ENCODE data around the gene METRN. TPM values are rescaled to one million over a fixed set of nuclear protein-coding genes. Genes with fewer than 3 reads are reported as not detected.
A peak's percentile ranks its signal among the peaks of the same experiment; 100 is the strongest.

The METRN gene
- total and polyA plus RNA-seq, 2 donors (not counting 1 experiment from before 2014, with no cell fraction given): 6.9 to 10.4 TPM

DNA sequence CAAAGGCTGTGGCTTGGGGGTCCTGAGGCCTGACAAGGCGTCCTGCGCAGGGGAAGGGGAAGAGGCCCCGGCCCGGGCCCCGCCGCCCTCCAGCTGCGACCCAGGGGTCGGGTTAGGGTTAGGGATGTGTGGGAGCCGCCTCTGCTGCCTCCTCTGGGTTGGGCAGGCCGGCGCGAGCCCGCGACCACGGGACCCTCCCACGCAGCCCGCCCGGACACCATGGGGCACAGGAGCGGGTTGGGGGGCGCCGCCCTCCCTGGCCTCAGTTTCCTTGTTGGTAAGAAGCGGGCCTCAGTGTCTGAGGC, 25.5 kb downstream of the METRN start:
- H3K27me3 ChIP-seq (replicated peaks in 1 of 4; ENCODE audit: control extremely low read depth in 1 of 4, control insufficient read depth in 3 of 4, insufficient read depth in 4 of 4, low read length in 3 of 4): no peaks in the 10 kb centered on the region
- H3K4me3 ChIP-seq (ENCODE audit: control extremely low read depth in 1 of 5, extremely low read depth in 1 of 5, insufficient read depth in 1 of 5, low read depth in 2 of 5, low read length in 4 of 5): peak overlapping the region; percentile 18 to 94 (median 81)
- peaks cover 0 to 16% of the 10 kb centered on the region in 2 experiments for H3K36me3 ChIP-seq (replicated peaks in 1 of 2; ENCODE audit: control extremely low read depth in 1 of 2, control insufficient read depth in 1 of 2, extremely low read depth in 1 of 2, insufficient read depth in 2 of 2, low read length in 1 of 2)
- peaks cover 20 to 36% of the 10 kb centered on the region in 2 donors for H3K4me1 ChIP-seq (ENCODE audit: control insufficient read depth in 2 of 2, insufficient read depth in 2 of 2, low read length in 2 of 2)
- H3K9me3 ChIP-seq (ENCODE audit: control extremely low read depth in 1 of 3, control insufficient read depth in 2 of 3, insufficient read depth in 1 of 3, low read length in 2 of 3): no peaks in the 10 kb centered on the region
- peak overlapping the region; percentile 90 for H2AFZ ChIP-seq (ENCODE audit: insufficient read depth, low read depth, low read length, poor library complexity, severe bottlenecking)
- 0% methylated on average over 22 of the region's 22 CpGs for WGBS (ENCODE audit: insufficient coverage)
- Mint-ChIP-seq H3K4me1 (peaks cover 18% of the 10 kb centered on the region), H3K9me3 (ENCODE audit: insufficient read depth) (no peaks in the 10 kb centered on the region), H3K27ac (peak overlapping the region; percentile 83), H3K27me3 (no peaks in the 10 kb centered on the region), H3K4me3 (peak overlapping the region; percentile 82)
- ATAC-seq (ENCODE audit: low read depth) (peak; percentile 4), DNase-seq (no peak)
- H3K79me2 ChIP-seq (ENCODE audit: control insufficient read depth, insufficient read depth, low read length): peaks cover 16% of the 10 kb centered on the region
- ChIA-PET CTCF (interaction anchor here (1.0 to 5.9 kb wide), 11 partner anchors 8 to 62 kb away, joined by 3 to 31 read pairs (median 3); partner anchors contain the start of genes ANTKMT, HAGHL and METRN), POLR2A (interaction anchor here (1.0 to 2.0 kb wide), 3 partner anchors 12 to 48 kb away, joined by 3 to 11 read pairs (median 4); partner anchors contain the start of genes CHTF18 and RPUSD1)
- TF ChIP-seq, protein P1, sequence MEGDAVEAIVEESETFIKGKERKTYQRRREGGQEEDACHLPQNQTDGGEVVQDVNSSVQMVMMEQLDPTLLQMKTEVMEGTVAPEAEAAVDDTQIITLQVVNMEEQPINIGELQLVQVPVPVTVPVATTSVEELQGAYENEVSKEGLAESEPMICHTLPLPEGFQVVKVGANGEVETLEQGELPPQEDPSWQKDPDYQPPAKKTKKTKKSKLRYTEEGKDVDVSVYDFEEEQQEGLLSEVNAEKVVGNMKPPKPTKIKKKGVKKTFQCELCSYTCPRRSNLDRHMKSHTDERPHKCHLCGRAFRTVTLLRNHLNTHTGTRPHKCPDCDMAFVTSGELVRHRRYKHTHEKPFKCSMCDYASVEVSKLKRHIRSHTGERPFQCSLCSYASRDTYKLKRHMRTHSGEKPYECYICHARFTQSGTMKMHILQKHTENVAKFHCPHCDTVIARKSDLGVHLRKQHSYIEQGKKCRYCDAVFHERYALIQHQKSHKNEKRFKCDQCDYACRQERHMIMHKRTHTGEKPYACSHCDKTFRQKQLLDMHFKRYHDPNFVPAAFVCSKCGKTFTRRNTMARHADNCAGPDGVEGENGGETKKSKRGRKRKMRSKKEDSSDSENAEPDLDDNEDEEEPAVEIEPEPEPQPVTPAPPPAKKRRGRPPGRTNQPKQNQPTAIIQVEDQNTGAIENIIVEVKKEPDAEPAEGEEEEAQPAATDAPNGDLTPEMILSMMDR (IDR thresholded peaks at IDR 0.05): no peak
- TF ChIP-seq EZH2 (IDR thresholded peaks at IDR 0.05; ENCODE audit: borderline replicate concordance, insufficient read depth, low read depth, low read length, poor library complexity, severe bottlenecking): no peak
- H3K9ac ChIP-seq (ENCODE audit: low read length): peak overlapping the region; percentile 97
- peak overlapping the region; percentile 99 for H3K4me2 ChIP-seq (replicated peaks; ENCODE audit: low read depth, low read length, poor library complexity, severe bottlenecking)
- peaks cover 9% of the 10 kb centered on the region for H4K20me1 ChIP-seq (ENCODE audit: control insufficient read depth, insufficient read depth, low read length, poor library complexity, severe bottlenecking)
- intact Hi-C loops (cut with micrococcal nuclease): loop anchor here (2.0 kb wide), 1 partner anchor 56 kb away; the partner anchor contains the start of gene JMJD8
- peak overlapping the region; percentile 86 to 94 for H3K27ac ChIP-seq (ENCODE audit: low read length in 2 of 2)
